Astrocyte of the spinal cord (primary cell): Measurements from ENCODE around the gene SRSF4.

Source experiments
- DNase-seq: peaks from one replicate; pipeline ENCODE4 v3.0.0; 2011; ENCODE audit warnings: low read depth, low spot score
- H3K4me3 ChIP-seq: 2 replicates; pipeline ENCODE4 v1.5.1; 2011; ENCODE audit warnings: low read depth, mild to moderate bottlenecking, low read length, moderate library complexity
- in situ Hi-C: cut with HindIII; loops from 2 replicates; pipeline ENCODE4 v1.10.0; 2017; ENCODE audit warnings: low sequenced_read_pairs
- TF ChIP-seq, protein P1 (sequence below): IDR thresholded peaks from 2 replicates; pipeline ENCODE4 v1.5.1; 2012; ENCODE audit warnings: low read depth, mild to moderate bottlenecking, low read length, inconsistent platforms

SRSF4 gene

DNA sequence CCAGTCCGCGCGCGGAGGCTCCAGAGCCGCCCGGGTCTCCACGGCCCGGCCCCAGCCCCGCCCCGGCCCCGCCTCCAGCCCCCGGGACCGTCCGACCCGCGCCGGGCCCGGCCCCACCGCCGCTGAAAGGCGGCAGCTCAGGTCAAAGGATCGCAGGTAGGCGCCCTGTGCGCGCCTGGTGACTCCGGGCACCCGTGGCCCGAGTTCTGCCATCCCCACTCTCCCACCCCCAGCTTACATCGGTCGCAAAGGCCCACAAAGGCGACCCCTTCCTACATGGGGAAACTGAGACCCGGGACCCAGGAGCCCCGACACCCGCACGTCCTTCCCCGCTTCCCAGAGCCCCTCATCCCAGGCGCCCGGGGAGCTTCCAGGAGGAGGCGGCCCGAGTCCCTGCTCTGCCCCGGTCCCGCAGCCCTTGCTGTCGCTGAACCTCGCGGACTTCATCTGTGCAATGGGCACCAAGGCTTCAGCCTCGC lies 57.8 kb downstream of the SRSF4 start, which contains the start of gene TMEM200B:
Gene TMEM200B (minus strand): TSS at position 17 of the 479 bp plus-strand sequence. CDS start 2,075 bp downstream, outside the sequence.
- in situ Hi-C loops: no loop called here
- TF ChIP-seq, protein P1, sequence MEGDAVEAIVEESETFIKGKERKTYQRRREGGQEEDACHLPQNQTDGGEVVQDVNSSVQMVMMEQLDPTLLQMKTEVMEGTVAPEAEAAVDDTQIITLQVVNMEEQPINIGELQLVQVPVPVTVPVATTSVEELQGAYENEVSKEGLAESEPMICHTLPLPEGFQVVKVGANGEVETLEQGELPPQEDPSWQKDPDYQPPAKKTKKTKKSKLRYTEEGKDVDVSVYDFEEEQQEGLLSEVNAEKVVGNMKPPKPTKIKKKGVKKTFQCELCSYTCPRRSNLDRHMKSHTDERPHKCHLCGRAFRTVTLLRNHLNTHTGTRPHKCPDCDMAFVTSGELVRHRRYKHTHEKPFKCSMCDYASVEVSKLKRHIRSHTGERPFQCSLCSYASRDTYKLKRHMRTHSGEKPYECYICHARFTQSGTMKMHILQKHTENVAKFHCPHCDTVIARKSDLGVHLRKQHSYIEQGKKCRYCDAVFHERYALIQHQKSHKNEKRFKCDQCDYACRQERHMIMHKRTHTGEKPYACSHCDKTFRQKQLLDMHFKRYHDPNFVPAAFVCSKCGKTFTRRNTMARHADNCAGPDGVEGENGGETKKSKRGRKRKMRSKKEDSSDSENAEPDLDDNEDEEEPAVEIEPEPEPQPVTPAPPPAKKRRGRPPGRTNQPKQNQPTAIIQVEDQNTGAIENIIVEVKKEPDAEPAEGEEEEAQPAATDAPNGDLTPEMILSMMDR: no peak
- peak; percentile 5 for DNase-seq
- H3K4me3 ChIP-seq: peak within 1 kb of the TSS; percentile 63

DNA sequence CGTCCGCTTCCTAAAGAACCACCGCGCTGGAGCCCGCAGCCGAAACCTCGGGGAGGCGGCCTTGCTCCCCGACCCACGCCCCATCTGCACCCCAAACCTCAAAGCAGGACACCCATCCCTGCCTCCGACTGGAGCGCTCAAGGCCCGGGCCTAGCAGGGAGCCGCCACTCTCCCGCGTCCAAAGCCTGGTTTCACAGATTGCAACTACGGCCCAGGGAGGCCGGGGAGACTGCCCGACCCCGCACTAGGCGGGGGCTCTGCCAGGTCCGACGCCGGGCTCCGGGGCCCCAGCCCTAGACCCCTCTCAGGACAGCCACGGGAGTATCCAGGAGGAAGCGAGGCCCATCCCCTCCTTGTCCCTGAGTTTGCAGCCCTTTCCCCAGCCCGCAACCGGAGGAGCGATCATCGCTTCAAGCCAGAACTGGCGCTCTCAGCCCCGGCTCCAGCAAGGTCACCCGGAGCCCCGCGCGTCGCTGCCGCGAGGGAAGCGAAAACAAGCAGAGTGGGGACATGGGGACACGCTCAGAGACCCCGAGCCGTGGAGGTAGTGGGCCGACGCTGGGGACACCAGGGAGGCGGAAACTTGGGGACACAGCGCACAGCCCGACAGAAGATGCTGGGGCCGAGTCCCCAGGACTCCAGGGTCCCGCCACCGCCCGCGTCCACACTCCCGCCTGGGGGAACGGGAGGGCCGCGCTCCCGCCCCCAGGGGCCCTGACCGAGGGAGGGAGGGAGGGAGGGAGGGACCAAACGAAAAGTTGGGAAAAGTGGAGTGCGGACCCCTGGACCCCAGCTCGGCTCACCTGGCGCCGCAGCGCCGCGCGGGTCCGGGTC lies 58.4 kb downstream of the SRSF4 start:
- in situ Hi-C loops: no loop called here
- TF ChIP-seq, protein P1: no peak
- DNase-seq: peak; percentile 8
- H3K4me3 ChIP-seq: peak overlapping the region; percentile 63

DNA sequence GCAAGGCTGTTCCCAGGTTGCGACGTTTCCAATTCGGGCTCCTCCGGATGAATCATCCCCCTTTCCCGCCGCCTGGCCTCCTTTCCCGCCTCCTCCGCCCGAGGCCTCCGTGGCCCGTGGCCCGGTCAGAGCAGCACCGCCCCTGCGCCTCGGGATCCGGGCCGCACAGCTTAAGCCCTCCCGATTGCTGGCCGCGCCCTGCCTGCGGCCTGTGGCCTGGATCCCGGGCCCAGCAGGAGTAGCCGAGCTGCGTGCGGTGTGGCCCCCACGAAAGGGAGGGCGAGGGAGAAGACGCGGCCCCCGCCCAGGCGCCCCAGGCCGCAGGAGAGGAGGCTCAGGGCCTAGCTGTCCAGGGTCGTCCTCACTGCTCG lies 59.0 kb downstream of the SRSF4 start:
- TF ChIP-seq, protein P1: no peak
- in situ Hi-C loops: no loop called here
- DNase-seq: peak; percentile 83
- peak overlapping the region; percentile 63 for H3K4me3 ChIP-seq

DNA sequence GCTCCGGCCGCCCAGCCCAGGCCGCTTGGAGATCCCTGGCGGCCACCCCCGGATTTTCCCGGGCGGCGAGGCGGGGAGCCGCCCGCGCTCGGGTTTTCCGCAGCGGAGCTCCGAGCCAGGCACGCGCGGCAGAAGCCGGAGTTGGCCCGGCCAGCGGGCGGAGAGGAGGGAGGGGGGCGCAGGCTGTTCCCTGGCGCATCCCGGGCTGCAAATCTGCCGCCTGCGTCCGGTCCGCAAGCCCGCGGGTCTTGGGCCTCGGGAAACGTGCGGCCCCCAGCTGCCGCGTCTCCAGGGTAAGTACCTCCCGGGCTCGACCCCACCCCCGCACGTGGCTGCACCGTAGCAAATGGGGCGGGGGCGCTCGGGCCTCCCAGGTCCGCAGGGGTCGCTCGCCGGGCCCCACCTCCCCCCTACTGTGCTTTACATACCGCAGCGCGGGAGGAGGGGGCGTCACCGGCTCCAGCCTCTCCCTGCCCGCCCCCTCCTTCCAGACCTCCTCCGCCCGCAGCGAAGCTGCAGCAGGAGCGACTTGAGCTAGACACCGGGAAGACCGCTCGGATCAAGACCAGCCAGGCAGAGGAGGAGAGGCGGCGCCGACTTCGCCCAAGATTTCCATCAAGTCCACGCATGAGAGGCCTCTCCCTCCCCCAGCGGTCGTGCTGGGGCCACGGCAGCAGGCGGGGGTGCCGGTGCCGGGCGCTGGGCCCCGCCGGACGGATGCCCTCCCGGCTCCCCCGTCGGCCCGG lies 59.6 kb downstream of the SRSF4 start:
- peak overlapping the region; percentile 63 for H3K4me3 ChIP-seq
- TF ChIP-seq, protein P1: no peak
- in situ Hi-C loops: no loop called here
- DNase-seq: peak; percentile 64

DNA sequence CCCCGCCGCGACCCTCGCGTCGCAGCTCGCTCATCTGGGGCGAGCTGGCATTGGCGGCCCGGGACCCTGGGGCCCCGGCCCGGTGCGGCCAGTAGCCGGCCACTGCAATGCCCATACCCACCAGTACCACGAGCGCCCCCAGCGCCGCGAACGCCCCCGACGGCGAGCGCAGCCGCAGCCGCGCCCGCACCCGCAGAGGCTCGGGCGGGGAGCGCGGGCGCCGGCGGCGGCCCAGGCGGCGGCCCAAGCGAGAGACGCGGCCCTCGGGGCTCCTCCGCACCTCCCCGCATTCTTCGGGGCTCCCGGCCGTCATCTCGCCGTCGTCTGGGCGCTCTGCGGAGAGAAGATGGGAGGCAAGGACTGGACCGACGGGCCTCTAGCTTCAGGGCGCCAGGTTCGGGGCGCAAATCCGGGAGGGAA lies 60.2 kb downstream of the SRSF4 start:
- H3K4me3 ChIP-seq: peak overlapping the region; percentile 63
- in situ Hi-C loops: no loop called here
- DNase-seq: peak; percentile 6
- TF ChIP-seq, protein P1: no peak

DNA sequence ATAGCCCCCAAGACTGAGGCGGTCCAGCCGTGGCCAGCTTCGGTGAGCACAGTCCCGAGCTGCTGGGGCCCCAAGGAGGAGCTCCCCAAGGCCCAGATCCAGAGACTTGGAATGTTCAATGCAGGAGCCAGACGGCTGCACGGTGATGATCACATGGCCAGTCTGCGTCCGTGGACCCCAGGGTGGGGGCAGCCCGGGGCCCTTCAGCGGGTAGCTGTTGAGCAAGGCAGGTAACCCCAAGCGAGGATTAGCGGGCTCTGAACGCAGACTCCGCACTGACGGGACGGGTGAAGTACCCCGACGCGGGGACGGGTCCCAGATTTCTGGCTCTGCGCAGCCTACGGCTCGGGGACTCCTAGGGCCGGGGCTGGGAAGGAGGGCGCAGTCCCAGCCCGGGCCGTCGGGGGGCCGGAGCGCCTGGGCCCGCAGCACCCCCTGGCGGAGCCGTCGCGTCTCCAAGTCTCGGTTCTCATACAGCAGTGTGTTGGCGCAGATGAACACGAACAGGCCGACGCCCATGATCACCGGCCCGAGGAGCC lies 60.7 kb downstream of the SRSF4 start:
- TF ChIP-seq, protein P1: peak; percentile 50
- H3K4me3 ChIP-seq: no peak overlapping the region
- peak; percentile 38 for DNase-seq
- in situ Hi-C loops: no loop called here
